ENCODE results near the gene SHROOM3. TPM values are rescaled to one million over a fixed set of nuclear protein-coding genes. Genes with fewer than 3 reads are reported as not detected.

The SHROOM3 gene
- total RNA-seq (10 to 100 TPM in 1 of 2 donors, 1 to 10 TPM in 1; 4.7 to 25.8 TPM), polyA plus RNA-seq (1 to 10 TPM; 8.2 to 9.1 TPM)

DNA sequence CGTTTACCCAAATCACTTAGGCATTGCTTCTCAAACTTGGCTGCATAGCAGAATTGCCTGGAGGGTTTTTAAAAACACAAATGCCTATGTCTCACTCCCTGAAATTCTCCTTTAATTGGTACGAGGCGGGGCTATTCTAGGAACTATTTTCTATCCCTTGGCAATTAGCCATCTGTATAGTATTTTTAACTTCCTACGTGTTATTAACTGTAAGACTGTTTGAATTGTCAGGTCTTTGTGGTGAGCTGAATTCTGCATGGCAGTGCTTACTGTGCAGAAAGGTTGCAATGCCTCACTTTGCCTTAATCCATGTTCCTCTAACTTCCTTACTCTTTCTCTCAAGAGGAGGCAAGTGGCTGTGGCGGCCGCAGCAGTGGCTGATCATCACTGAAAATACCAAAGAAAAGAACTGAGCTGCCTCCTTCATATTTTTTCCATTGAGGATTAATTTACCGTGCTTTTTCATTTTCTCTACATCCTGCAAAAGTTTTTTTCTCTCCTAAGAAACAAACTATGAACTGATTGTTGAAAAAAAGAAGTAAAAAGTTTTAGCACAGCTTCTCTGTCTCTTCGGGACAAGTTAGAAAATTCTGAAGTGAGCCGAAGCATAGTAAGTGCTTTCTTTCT, at the start of gene SHROOM3:
Gene SHROOM3 (plus strand): TSS at position 329 of the 627 bp plus-strand sequence. CDS start 824 bp downstream, outside the sequence.
- H3K27ac ChIP-seq (ENCODE audit: low read depth in 1 of 2, low read length in 2 of 2) = peak within 1 kb of the TSS; percentile 17 to 25
- H3K4me3 ChIP-seq (ENCODE audit: low read depth in 1 of 3, low read length in 3 of 3) = peak within 1 kb of the TSS; percentile 12 to 47 (median 27)
- TF ChIP-seq RAD21 (IDR thresholded peaks at IDR 0.05) (no peak), FOXA1 (IDR thresholded peaks at IDR 0.05) (no peak), YY1 (IDR thresholded peaks at IDR 0.05) (no peak), HNF4A (conservative IDR thresholded peaks at IDR 0.05) (no peak), JUND (IDR thresholded peaks at IDR 0.05) (no peak), EGR1 (IDR thresholded peaks at IDR 0.05; ENCODE audit: low read depth in 2 of 2) (no peak), RXRA (IDR thresholded peaks at IDR 0.05) (no peak), GABPA (IDR thresholded peaks at IDR 0.05 in 1 of 2, conservative IDR thresholded peaks at IDR 0.05 in 1 of 2) (no peak)
- TF ChIP-seq, protein P1, sequence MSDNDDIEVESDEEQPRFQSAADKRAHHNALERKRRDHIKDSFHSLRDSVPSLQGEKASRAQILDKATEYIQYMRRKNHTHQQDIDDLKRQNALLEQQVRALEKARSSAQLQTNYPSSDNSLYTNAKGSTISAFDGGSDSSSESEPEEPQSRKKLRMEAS (IDR thresholded peaks at IDR 0.05) = no peak
- TF ChIP-seq, protein P2, sequence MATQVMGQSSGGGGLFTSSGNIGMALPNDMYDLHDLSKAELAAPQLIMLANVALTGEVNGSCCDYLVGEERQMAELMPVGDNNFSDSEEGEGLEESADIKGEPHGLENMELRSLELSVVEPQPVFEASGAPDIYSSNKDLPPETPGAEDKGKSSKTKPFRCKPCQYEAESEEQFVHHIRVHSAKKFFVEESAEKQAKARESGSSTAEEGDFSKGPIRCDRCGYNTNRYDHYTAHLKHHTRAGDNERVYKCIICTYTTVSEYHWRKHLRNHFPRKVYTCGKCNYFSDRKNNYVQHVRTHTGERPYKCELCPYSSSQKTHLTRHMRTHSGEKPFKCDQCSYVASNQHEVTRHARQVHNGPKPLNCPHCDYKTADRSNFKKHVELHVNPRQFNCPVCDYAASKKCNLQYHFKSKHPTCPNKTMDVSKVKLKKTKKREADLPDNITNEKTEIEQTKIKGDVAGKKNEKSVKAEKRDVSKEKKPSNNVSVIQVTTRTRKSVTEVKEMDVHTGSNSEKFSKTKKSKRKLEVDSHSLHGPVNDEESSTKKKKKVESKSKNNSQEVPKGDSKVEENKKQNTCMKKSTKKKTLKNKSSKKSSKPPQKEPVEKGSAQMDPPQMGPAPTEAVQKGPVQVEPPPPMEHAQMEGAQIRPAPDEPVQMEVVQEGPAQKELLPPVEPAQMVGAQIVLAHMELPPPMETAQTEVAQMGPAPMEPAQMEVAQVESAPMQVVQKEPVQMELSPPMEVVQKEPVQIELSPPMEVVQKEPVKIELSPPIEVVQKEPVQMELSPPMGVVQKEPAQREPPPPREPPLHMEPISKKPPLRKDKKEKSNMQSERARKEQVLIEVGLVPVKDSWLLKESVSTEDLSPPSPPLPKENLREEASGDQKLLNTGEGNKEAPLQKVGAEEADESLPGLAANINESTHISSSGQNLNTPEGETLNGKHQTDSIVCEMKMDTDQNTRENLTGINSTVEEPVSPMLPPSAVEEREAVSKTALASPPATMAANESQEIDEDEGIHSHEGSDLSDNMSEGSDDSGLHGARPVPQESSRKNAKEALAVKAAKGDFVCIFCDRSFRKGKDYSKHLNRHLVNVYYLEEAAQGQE (IDR thresholded peaks at IDR 0.05) = no peak
- TF ChIP-seq, protein P3, sequence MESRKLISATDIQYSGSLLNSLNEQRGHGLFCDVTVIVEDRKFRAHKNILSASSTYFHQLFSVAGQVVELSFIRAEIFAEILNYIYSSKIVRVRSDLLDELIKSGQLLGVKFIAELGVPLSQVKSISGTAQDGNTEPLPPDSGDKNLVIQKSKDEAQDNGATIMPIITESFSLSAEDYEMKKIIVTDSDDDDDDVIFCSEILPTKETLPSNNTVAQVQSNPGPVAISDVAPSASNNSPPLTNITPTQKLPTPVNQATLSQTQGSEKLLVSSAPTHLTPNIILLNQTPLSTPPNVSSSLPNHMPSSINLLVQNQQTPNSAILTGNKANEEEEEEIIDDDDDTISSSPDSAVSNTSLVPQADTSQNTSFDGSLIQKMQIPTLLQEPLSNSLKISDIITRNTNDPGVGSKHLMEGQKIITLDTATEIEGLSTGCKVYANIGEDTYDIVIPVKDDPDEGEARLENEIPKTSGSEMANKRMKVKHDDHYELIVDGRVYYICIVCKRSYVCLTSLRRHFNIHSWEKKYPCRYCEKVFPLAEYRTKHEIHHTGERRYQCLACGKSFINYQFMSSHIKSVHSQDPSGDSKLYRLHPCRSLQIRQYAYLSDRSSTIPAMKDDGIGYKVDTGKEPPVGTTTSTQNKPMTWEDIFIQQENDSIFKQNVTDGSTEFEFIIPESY (IDR thresholded peaks at IDR 0.05) = no peak
- DNase-seq (ENCODE audit: low spot score) = no peak
- WGBS = 48% methylated on average over 9 of the region's 9 CpGs
- no peaks in the 10 kb centered on the region for H3K36me3 ChIP-seq (ENCODE audit: control insufficient read depth in 4 of 4, insufficient read depth in 3 of 4, low read depth in 1 of 4, low read length in 3 of 4)
- peak within 1 kb of the TSS; percentile 13 to 59 for H3K9ac ChIP-seq (ENCODE audit: low read depth in 1 of 2, low read length in 2 of 2)
- H3K27me3 ChIP-seq (ENCODE audit: control insufficient read depth in 4 of 4, insufficient read depth in 4 of 4, low read length in 3 of 4) = no peaks in the 10 kb centered on the region
- no peaks in the 10 kb centered on the region for H3K9me3 ChIP-seq (ENCODE audit: control insufficient read depth in 4 of 4, low read length in 3 of 4)
- H3K4me1 ChIP-seq (ENCODE audit: control insufficient read depth in 4 of 4, insufficient read depth in 4 of 4, low read length in 3 of 4) = peaks cover 0 to 13% (median 0%) of the 10 kb centered on the region in 4 donors

DNA sequence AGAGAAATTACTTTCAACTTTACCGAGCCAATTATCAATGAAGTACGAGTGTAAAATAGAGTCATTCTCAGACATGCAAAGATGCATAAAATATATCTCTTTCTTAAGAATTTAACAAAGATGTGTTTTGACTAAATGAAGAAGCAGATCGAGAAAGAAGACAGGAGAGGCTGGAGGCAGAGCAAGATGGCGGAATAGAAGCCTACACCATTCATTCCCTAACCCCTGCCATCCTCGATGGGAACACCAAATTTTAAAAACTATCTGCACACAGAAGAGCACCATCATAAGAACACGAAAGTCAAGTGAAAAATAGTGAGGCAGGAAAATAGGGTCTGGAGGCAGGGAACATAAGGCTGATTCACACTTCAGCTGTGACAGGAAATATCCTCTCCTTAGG, 49.1 kb upstream of the SHROOM3 start:
- Histone ChIP-seq H3K9me3 (ENCODE audit: control insufficient read depth in 4 of 4, low read length in 3 of 4) (no peaks in the 10 kb centered on the region), H3K4me3 (ENCODE audit: low read depth in 1 of 3, low read length in 3 of 3) (no peak overlapping the region), H3K27me3 (ENCODE audit: control insufficient read depth in 4 of 4, insufficient read depth in 4 of 4, low read length in 3 of 4) (no peaks in the 10 kb centered on the region), H3K27ac (ENCODE audit: low read depth in 1 of 2, low read length in 2 of 2) (no peak overlapping the region), H3K36me3 (ENCODE audit: control insufficient read depth in 4 of 4, insufficient read depth in 3 of 4, low read depth in 1 of 4, low read length in 3 of 4) (no peaks in the 10 kb centered on the region), H3K9ac (ENCODE audit: low read depth in 1 of 2, low read length in 2 of 2) (no peak overlapping the region), H3K4me1 (ENCODE audit: control insufficient read depth in 4 of 4, insufficient read depth in 4 of 4, low read length in 3 of 4) (peaks cover 0 to 10% (median 4%) of the 10 kb centered on the region in 4 donors)
- no peak for DNase-seq (ENCODE audit: low spot score)
- WGBS = 95% methylated on average over 6 of the region's 6 CpGs
- no peak for TF ChIP-seq HNF4G (IDR thresholded peaks at IDR 0.05)
- TF ChIP-seq, protein P1 (IDR thresholded peaks at IDR 0.05) = no peak
- no peak for TF ChIP-seq SP1 (IDR thresholded peaks at IDR 0.05)
- TF ChIP-seq RXRA (IDR thresholded peaks at IDR 0.05) = no peak
- TF ChIP-seq, protein P4, sequence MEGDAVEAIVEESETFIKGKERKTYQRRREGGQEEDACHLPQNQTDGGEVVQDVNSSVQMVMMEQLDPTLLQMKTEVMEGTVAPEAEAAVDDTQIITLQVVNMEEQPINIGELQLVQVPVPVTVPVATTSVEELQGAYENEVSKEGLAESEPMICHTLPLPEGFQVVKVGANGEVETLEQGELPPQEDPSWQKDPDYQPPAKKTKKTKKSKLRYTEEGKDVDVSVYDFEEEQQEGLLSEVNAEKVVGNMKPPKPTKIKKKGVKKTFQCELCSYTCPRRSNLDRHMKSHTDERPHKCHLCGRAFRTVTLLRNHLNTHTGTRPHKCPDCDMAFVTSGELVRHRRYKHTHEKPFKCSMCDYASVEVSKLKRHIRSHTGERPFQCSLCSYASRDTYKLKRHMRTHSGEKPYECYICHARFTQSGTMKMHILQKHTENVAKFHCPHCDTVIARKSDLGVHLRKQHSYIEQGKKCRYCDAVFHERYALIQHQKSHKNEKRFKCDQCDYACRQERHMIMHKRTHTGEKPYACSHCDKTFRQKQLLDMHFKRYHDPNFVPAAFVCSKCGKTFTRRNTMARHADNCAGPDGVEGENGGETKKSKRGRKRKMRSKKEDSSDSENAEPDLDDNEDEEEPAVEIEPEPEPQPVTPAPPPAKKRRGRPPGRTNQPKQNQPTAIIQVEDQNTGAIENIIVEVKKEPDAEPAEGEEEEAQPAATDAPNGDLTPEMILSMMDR (IDR thresholded peaks at IDR 0.05; ENCODE audit: low read depth, low read length, missing input control) = no peak
- TF ChIP-seq YY1 (IDR thresholded peaks at IDR 0.05) = no peak
- TF ChIP-seq FOXA2 (IDR thresholded peaks at IDR 0.05) = no peak
- no peak for TF ChIP-seq HNF4A (conservative IDR thresholded peaks at IDR 0.05)
- TF ChIP-seq FOXA1 (IDR thresholded peaks at IDR 0.05) = no peak
- TF ChIP-seq, protein P3 (IDR thresholded peaks at IDR 0.05) = no peak
- no peak for TF ChIP-seq EGR1 (IDR thresholded peaks at IDR 0.05; ENCODE audit: low read depth in 2 of 2)

Measured in liver (tissue), 9 donors.